Measurements from ENCODE around the gene ESR1.
"Not testable (repeated sequence)": the region's sequence is repeated elsewhere in the genome, so short reads cannot be mapped to it uniquely, and the experiment has no call there.

The ESR1 gene

DNA sequence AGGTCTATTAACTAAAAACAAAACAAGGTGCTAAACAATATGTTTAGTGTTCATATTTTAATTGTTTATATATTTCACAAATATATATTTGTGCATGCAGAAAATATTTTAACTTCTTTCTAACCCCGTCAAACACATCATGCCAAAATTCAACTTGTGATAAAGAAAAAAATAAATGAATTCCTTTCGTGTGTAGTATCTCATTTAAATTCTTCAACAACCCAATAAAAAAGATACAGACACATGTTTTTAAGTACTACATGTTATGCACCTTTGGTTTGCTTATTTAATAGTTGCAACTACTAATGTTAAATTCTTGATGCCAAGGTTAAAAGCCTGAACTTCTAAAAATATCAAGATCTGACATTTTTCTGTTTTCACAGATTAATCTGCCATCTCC is 252.4 kb downstream of the ESR1 start:
- Mint-ChIP-seq H3K27me3 (no peaks in the 10 kb centered on the region), H3K4me1 (no peaks in the 10 kb centered on the region), H3K27ac (no peak overlapping the region), H3K9me3 (no peaks in the 10 kb centered on the region), H3K4me3 (no peak overlapping the region), H3K36me3 (peaks cover 12% of the 10 kb centered on the region)
- no peak for ATAC-seq

DNA sequence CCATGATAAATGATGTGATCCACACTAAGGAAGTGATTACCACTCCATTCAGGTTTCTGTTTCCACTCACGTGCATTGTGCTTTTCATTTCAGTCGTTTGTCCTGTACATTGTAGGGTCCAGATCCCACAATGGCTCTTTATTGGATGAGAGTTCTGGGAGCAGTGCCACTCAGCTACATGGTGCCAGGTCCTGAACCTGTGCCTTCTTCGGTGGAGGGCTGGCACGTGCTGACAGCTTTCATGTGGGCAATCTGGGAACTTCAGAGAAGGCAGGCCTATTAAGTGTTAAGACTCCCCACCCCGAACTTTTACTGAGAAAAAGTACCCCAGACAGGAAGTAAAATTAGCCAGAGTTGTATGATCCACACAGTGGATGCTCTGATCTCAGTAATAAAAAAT is 255.0 kb downstream of the ESR1 start:
- Mint-ChIP-seq H3K36me3 (peaks cover 18% of the 10 kb centered on the region), H3K4me1 (no peaks in the 10 kb centered on the region), H3K4me3 (no peak overlapping the region), H3K27ac (no peak overlapping the region), H3K27me3 (no peaks in the 10 kb centered on the region), H3K9me3 (no peaks in the 10 kb centered on the region)
- ATAC-seq: no peak

DNA sequence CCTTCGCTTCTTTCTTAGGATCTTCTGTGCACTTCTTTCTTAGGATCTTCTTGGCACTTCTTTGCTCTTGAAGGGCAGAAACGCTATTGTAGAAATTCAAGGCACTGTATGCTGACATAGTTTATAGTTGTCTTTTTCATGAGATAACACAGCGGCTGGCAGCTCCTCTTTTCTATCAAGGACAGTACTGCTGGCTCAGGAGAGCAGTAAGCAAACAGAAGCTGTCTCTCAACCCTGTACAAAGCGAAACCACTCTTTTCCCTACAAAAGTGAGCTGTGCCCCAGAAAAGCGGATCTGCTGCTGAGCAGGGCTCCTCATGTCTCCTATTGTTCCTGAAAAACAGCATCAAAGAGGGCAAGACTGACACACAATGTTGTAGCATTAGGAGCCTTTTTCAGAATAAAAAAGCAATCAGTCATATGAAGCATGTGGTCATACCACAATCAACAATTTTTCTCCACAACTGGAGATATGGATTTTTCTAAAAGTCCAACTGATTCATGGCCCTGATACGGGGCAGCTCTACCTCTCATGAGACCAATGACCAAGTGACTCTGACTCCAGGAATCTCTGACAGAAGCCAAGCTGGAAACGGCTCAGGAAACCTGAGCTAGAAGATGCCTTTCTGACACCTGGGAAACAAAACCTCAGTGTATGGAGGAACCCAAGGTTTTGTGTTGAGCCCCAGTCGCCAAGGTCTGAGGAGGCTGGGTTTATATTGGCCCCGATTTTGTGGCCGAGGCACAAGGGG is 255.9 kb downstream of the ESR1 start:
- H3K4me3 Mint-ChIP-seq: no peak overlapping the region
- H3K4me1 Mint-ChIP-seq: no peaks in the 10 kb centered on the region
- no peak for ATAC-seq
- peaks cover 18% of the 10 kb centered on the region for H3K36me3 Mint-ChIP-seq
- H3K27me3 Mint-ChIP-seq: no peaks in the 10 kb centered on the region
- H3K9me3 Mint-ChIP-seq: no peaks in the 10 kb centered on the region
- H3K27ac Mint-ChIP-seq: no peak overlapping the region

DNA sequence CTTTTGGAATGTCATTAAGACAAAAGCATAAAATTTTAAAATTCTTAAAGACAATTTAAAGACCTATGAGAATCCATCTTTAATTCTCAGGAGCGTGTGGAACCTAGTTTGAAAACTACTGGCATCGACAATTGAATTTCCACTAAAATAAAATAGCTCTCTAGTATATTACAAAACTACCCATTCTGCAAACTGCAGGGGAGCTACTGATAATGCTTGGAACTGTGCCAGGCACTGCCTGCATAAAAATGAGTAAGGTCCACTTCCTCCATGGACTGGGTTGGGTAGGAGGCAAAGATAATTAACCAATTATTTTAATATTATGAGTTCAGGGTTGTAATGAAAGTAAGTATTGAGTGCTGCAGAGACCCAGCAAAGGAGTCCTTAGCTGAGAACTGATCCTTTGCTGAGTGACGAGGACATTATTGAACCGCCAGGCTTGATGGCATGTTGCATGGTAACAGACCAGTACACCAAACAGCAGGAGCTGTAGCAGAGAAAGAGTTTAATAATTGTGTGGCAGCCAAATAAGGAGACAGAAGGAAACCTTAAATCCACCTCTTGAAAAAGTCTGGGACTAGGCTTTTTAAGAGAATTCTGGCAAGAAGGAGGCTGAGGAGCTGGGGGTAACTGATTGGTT is 261.3 kb downstream of the ESR1 start:
- Mint-ChIP-seq H3K27me3 (no peaks in the 10 kb centered on the region), H3K9me3 (no peaks in the 10 kb centered on the region), H3K36me3 (peaks cover 6% of the 10 kb centered on the region), H3K4me3 (no peak overlapping the region), H3K4me1 (no peaks in the 10 kb centered on the region), H3K27ac (no peak overlapping the region)
- ATAC-seq: no peak

DNA sequence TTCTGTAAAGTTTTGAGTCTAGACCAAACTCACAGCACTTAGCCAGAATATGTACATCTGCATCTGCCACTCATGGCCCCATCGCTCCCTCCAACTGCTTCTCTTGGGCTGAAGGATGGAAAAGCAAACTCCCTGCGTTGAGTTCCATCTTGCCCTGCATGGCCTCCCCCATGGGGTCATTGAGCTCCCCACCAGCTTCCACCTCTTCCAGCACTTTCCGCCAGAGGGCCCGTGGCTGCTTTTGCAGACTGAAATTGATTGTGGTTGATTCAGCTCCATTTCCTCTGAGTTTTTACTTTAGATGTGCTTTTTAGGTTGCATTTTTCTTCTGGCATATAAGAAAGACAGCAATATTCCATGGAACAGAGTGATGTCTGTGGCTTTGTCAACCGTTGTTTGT is 263.1 kb downstream of the ESR1 start:
- no peak for ATAC-seq
- no peaks in the 10 kb centered on the region for H3K4me1 Mint-ChIP-seq
- no peak overlapping the region for H3K4me3 Mint-ChIP-seq
- no peak overlapping the region for H3K27ac Mint-ChIP-seq
- peaks cover 8% of the 10 kb centered on the region for H3K9me3 Mint-ChIP-seq
- no peaks in the 10 kb centered on the region for H3K27me3 Mint-ChIP-seq
- H3K36me3 Mint-ChIP-seq: peaks cover 21% of the 10 kb centered on the region

DNA sequence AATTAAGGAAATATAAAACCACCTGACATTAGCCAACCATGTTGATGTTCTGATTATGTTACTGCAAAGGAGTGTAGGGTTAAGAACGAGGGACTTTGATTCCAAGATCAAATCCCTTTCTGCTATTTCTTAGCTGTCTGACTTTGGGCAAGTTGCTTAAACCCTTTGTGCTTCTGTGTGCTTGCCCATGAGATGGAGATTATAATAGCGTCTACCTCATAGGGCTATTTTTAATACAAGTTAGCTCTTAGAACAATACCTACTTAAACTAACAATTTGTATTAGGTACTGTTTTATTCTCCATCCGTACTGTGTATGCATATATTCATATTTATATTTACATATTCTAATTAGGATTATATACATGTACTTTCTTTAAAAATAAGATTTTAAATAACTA is 263.8 kb downstream of the ESR1 start:
- H3K4me1 Mint-ChIP-seq: no peaks in the 10 kb centered on the region
- no peak overlapping the region for H3K27ac Mint-ChIP-seq
- H3K9me3 Mint-ChIP-seq: peaks cover 16% of the 10 kb centered on the region
- peaks cover 6% of the 10 kb centered on the region for H3K27me3 Mint-ChIP-seq
- H3K4me3 Mint-ChIP-seq: no peak overlapping the region
- peaks cover 25% of the 10 kb centered on the region for H3K36me3 Mint-ChIP-seq
- no peak for ATAC-seq

DNA sequence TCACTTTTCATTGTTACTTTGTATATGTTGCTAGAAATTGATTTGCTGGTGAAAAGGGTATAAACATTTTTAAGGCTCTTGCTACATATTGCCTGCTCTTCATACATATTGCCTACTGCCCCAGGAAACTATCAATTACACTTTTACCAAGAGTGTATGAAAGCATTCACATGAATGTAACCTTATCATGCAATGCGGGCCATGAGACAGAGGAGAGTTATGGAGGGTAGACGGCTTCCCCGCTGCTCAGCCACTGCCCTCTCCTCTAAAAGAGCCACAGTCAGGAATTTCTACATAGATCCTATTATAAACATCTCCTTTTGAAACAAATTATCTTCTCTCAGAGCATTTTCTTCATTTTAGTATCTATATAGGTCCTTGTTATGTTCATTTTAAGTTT is 264.4 kb downstream of the ESR1 start:
- Mint-ChIP-seq H3K4me3 (no peak overlapping the region), H3K27ac (no peak overlapping the region), H3K4me1 (no peaks in the 10 kb centered on the region), H3K36me3 (peaks cover 30% of the 10 kb centered on the region), H3K9me3 (peaks cover 18% of the 10 kb centered on the region), H3K27me3 (peaks cover 10% of the 10 kb centered on the region)
- ATAC-seq: no peak

DNA sequence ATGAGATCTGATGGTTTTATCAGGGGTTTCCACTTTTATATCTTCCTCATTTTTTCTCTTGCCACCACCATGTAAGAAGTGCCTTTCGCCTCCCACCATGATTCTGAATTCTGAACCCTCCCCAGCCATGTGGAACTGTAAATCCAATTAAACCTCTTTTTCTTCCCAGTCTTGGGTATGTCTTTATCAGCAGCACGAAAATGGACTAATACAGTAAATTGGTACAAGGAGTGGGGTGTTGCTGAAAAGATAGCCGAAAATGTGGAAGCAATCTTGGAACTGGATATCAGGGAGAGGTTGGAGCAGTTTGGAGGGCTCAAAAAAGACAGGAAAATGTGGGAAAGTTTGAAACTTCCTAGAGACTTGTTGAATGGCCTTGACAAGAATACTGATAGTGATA is 268.8 kb downstream of the ESR1 start:
- not testable (repeated sequence) for H3K27ac Mint-ChIP-seq, H3K4me1 Mint-ChIP-seq, ATAC-seq, H3K27me3 Mint-ChIP-seq, H3K4me3 Mint-ChIP-seq
- H3K9me3 Mint-ChIP-seq: peaks cover 18% of the 10 kb centered on the region
- peaks cover 36% of the 10 kb centered on the region for H3K36me3 Mint-ChIP-seq

DNA sequence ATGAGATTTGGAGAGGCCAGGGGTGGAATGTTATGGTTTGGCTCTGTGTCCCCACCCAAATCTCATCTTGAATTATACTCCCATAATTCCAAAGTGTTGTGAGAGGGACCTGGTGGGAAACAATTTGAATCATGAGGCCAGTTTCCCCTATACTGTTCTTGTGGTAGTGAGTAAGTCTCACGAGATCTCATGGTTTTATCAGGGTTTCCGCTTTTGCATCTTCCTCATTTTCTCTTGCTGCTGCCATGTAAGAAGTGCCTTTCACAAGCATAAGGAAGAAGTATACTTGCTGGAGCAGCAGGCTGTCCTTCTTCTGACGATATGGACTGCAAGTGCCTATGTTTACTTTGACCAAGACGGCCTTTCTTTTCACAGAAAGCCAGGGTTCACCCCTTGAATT is 270.5 kb downstream of the ESR1 start:
- Mint-ChIP-seq H3K27ac (no peak overlapping the region), H3K4me3 (no peak overlapping the region), H3K27me3 (peaks cover 10% of the 10 kb centered on the region), H3K36me3 (peaks cover 36% of the 10 kb centered on the region), H3K4me1 (no peaks in the 10 kb centered on the region), H3K9me3 (peaks cover 18% of the 10 kb centered on the region)
- no peak for ATAC-seq

DNA sequence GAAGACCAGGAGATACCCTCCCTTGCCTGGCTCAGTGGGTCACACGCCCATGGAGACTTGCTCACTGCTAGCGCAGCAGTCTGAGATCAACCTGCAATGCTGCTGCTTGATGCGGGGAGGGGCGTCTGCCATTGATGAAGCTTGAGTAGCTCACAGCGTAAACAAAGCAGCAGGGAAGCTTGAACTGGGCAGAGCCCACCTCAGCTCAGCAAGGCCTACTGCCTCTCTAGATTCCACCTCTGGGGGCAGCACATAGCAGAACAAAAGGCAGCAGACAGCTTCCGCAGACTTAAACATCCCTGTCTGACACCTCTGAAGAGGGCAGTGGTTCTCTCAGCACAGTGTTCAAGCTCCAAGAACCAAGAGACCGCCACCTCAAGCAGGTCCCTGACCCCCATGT is 271.3 kb downstream of the ESR1 start:
- H3K36me3 Mint-ChIP-seq: peaks cover 35% of the 10 kb centered on the region
- H3K4me3 Mint-ChIP-seq: no peak overlapping the region
- H3K4me1 Mint-ChIP-seq: no peaks in the 10 kb centered on the region
- no peak for ATAC-seq
- H3K27me3 Mint-ChIP-seq: peaks cover 10% of the 10 kb centered on the region
- peaks cover 18% of the 10 kb centered on the region for H3K9me3 Mint-ChIP-seq
- no peak overlapping the region for H3K27ac Mint-ChIP-seq

DNA sequence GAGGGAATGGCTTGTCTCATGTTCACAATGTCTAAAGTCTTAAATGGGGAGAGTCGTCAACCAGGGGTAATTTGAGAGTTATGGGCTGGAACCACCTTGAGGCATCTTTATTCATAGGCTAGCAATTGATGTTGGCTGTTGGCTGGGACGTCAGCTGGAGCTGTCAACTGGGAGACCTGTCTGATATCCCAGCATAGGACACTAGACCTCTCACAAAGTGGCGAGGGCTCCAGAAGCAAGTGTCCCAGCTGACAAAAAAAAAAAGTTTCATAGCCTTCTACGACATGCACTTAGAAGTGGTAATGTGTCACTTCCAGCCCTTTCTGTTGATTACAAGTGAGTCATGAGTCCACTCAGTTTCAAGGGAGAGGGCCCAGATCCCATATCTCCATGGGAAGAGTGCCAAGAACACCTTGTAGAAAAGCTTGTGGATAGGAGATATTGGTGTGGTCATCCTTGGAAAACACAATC is 278.0 kb downstream of the ESR1 start:
- no peaks in the 10 kb centered on the region for H3K9me3 Mint-ChIP-seq
- no peaks in the 10 kb centered on the region for H3K36me3 Mint-ChIP-seq
- no peak overlapping the region for H3K27ac Mint-ChIP-seq
- H3K4me3 Mint-ChIP-seq: no peak overlapping the region
- H3K27me3 Mint-ChIP-seq: no peaks in the 10 kb centered on the region
- ATAC-seq: no peak
- H3K4me1 Mint-ChIP-seq: no peaks in the 10 kb centered on the region

DNA sequence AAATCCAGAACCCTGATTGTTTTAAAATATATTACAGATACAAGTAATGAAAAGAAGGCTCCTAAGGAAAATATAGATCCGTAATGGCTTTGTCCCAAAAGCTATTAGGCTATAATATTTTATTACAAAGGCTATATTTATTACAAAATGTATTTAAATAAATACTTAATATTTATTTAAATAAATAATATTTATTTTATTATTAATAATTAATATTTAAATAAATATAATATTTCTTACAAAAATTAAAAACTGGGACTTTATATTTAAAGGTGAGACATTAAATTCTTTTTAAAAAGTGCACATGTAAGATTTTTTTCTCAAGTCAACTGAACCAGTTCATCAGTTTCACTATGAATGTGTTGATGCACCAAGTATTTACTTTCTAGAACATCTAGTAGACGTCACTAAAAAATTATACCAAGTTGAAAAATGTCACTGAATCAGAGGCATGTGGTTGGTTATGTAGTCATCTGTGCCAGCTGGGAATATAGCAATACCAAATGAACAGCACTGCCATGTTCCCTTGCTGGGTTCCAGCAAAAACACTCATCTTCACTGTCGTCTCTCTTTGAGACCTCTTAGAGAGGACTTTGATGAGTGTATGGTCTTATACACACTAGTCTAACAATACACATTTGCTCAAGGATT is 278.9 kb downstream of the ESR1 start:
- Mint-ChIP-seq H3K27me3 (no peaks in the 10 kb centered on the region), H3K36me3 (no peaks in the 10 kb centered on the region)
- no peak for ATAC-seq

DNA sequence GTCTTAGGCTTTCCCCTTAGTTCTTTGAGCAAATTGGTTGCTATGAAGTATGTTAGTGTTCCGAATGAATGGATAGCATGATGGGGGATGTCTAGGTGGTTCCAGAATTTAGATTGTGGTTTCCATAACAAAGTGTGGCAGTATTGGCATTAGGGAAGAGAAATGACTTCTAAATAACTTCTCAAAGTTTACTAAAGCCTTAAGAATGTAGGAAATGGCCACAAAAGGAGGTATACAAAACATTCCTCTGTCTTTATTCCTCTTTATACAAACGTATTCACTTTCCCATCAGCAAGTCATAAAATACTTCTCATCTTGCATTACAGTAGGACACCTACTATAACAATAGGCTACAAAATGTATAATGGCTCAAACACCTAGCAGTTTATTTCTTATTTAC is 279.6 kb downstream of the ESR1 start:
- Mint-ChIP-seq H3K4me3 (no peak overlapping the region), H3K4me1 (no peaks in the 10 kb centered on the region), H3K27ac (no peak overlapping the region), H3K36me3 (no peaks in the 10 kb centered on the region), H3K9me3 (no peaks in the 10 kb centered on the region), H3K27me3 (no peaks in the 10 kb centered on the region)
- ATAC-seq: no peak

More for the DNA sequence above, 278.9 kb downstream of the ESR1 start:
- Mint-ChIP-seq H3K4me1 (no peaks in the 10 kb centered on the region), H3K4me3 (no peak overlapping the region), H3K9me3 (no peaks in the 10 kb centered on the region), H3K27ac (no peak overlapping the region)

DNA sequence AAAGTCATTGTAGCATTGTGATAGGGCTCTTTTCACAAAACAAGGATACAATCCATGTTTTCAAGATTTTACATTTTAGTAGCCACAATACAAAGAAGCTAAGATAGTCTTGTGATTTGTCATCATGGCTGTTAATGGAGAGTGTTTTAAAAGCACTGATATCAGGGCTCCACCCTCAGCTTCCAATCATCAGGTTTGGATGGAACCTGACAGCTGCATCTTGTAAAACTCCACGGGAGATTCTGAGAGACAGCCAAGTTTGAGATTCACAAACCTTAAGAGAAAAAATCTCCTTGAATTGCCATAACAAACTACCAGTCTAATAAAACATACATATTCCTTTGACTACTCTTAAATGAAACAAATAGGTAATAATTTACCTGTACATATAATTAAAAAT is 280.2 kb downstream of the ESR1 start:
- ATAC-seq: no peak
- Mint-ChIP-seq H3K4me3 (no peak overlapping the region), H3K27me3 (no peaks in the 10 kb centered on the region)

DNA sequence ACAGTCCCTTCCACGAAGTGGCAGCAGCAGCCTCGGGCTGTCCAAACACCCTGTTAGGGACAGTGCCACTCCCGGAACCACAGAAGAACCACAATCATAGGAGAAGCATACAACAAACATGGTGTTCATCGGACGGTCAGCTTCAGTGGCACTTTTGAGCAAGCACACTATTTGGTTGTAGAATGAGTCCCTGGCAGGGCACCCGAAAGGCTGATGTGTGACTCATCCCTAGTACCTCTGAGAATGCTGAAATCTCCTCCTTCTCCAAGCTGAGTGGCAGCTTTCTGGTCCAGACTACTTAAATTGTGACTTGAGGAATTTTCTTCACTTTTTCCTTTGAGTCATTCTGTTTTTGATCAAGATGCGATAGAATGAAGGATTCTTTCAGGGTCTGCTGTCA is 282.5 kb downstream of the ESR1 start:
- Mint-ChIP-seq H3K4me3 (no peak overlapping the region), H3K27me3 (no peaks in the 10 kb centered on the region), H3K9me3 (no peaks in the 10 kb centered on the region), H3K4me1 (no peaks in the 10 kb centered on the region), H3K27ac (no peak overlapping the region), H3K36me3 (no peaks in the 10 kb centered on the region)
- ATAC-seq: no peak

More for the DNA sequence above, 280.2 kb downstream of the ESR1 start:
- Mint-ChIP-seq H3K27ac (no peak overlapping the region), H3K4me1 (no peaks in the 10 kb centered on the region), H3K9me3 (no peaks in the 10 kb centered on the region), H3K36me3 (no peaks in the 10 kb centered on the region)

DNA sequence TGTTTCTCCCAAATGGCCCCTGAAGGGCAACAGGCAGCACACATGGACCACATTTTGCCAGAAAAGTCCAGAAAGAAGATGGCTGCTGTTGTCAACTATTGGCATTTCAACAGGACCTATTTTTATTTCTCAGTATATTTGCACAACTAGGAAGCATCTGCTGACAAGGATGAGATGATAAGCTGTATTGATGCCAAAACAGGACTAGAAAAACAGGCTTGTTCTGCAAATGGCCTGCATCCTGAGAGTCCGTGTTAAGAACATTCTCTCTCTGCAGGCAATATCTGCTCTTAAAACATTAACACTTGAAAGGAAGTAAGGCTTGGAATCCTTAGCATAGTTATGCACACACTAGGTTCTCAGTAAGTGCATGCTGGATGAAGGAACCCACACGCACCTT is 283.7 kb downstream of the ESR1 start:
- Mint-ChIP-seq H3K4me3 (no peak overlapping the region), H3K36me3 (no peaks in the 10 kb centered on the region), H3K27me3 (no peaks in the 10 kb centered on the region), H3K4me1 (no peaks in the 10 kb centered on the region), H3K9me3 (no peaks in the 10 kb centered on the region), H3K27ac (no peak overlapping the region)
- no peak for ATAC-seq
